HG02981 (cell line): ENCODE data around the gene CASTOR1.

Experiments
- ATAC-seq: cut with Tn5 transposase; IDR thresholded peaks from one replicate; pipeline ENCODE4 v1.9.1; 2021; ENCODE audit warnings: mild to moderate bottlenecking, moderate library complexity; ENCODE audit not compliant: unreplicated experiment

Gene CASTOR1

GRCh38 chr22:30247561-30247960 lies 41.7 kb downstream of the CASTOR1 start:
- ATAC-seq = no peak

- no peak for ATAC-seq
Observed at GRCh38 chr22:30246814-30247376, 42.4 kb downstream of the CASTOR1 start.

GRCh38 chr22:30245985-30246813 lies 43.1 kb downstream of the CASTOR1 start, which contains the start of gene LIF:
Gene LIF (minus strand): TSS chr22:30246759. CDS start chr22:30246695, 64 bp downstream.
- ATAC-seq = no peak

- ATAC-seq = no peak
Observed at GRCh38 chr22:30245181-30245984, 43.9 kb downstream of the CASTOR1 start.

- ATAC-seq = no peak
Observed at GRCh38 chr22:30244641-30245040, 44.7 kb downstream of the CASTOR1 start.

GRCh38 chr22:30244066-30244465 lies 45.2 kb downstream of the CASTOR1 start:
- no peak for ATAC-seq

GRCh38 chr22:30243661-30244060 lies 45.6 kb downstream of the CASTOR1 start:
- no peak for ATAC-seq

GRCh38 chr22:30241576-30242371 lies 47.5 kb downstream of the CASTOR1 start:
- ATAC-seq = no peak

GRCh38 chr22:30240541-30241417 lies 48.5 kb downstream of the CASTOR1 start:
- ATAC-seq = no peak

- ATAC-seq = no peak
Observed at GRCh38 chr22:30239488-30240405, 49.6 kb downstream of the CASTOR1 start.

- no peak for ATAC-seq
Observed at GRCh38 chr22:30238661-30239487, 50.4 kb downstream of the CASTOR1 start.

- ATAC-seq = no peak
Observed at GRCh38 chr22:30238136-30238535, 51.2 kb downstream of the CASTOR1 start.

GRCh38 chr22:30236875-30237274 lies 52.4 kb downstream of the CASTOR1 start:
- no peak for ATAC-seq

GRCh38 chr22:30235687-30236170 lies 53.6 kb downstream of the CASTOR1 start:
- ATAC-seq = no peak
